H9 (cell line): ENCODE results near the gene LYRM2. TPM values are rescaled to one million over a fixed set of nuclear protein-coding genes. Genes with fewer than 3 reads are reported as not detected.

Source experiments
- DNase-seq: peaks from one replicate; pipeline ENCODE4 v3.0.0-alpha.2; 2017
- H2AFZ ChIP-seq: one replicate; pipeline ENCODE4 v1.6.1; 2013; ENCODE audit warnings: mild to moderate bottlenecking, low read length, control low read depth, moderate library complexity
- H2AK5ac ChIP-seq: 2 replicates; pipeline ENCODE4 v1.6.1; 2013; ENCODE audit warnings: low read length, control low read depth, mixed read lengths; ENCODE audit not compliant: insufficient read length
- H2BK120ac ChIP-seq: one replicate; pipeline ENCODE4 v1.6.1; 2013; ENCODE audit warnings: low read depth, mild to moderate bottlenecking, low read length, control low read depth, inconsistent platforms; ENCODE audit not compliant: poor library complexity, severe bottlenecking
- H2BK12ac ChIP-seq: 2 replicates; pipeline ENCODE4 v1.6.1; 2013; ENCODE audit warnings: low read length, control low read depth, mixed read lengths, low read depth; ENCODE audit not compliant: insufficient read length
- H2BK15ac ChIP-seq: 2 replicates; pipeline ENCODE4 v1.6.1; 2013; ENCODE audit warnings: low read depth, low read length, control low read depth
- H2BK20ac ChIP-seq: one replicate; pipeline ENCODE4 v1.6.1; 2013; ENCODE audit warnings: low read depth, mild to moderate bottlenecking, low read length, control low read depth, inconsistent platforms; ENCODE audit not compliant: poor library complexity, severe bottlenecking
- H2BK5ac ChIP-seq: 2 replicates; pipeline ENCODE4 v1.6.1; 2013; ENCODE audit warnings: low read length, control low read depth, mixed read lengths; ENCODE audit not compliant: insufficient read length
- H3K14ac ChIP-seq: 2 replicates; pipeline ENCODE4 v1.6.1; 2013; ENCODE audit warnings: low read length, control low read depth; ENCODE audit not compliant: insufficient read depth
- H3K18ac ChIP-seq: 2 replicates; pipeline ENCODE4 v1.6.1; 2013; ENCODE audit warnings: low read depth, mild to moderate bottlenecking, mixed read lengths, low read length, control low read depth; ENCODE audit not compliant: insufficient read length
- H3K23ac ChIP-seq: 2 replicates; pipeline ENCODE4 v1.6.1; 2013; ENCODE audit warnings: low read length, control low read depth, mixed read lengths, low read depth; ENCODE audit not compliant: insufficient read length
- H3K23me2 ChIP-seq: 2 replicates; pipeline ENCODE4 v1.6.1; 2013; ENCODE audit warnings: low read depth, mild to moderate bottlenecking, mixed read lengths, low read length, control low read depth; ENCODE audit not compliant: insufficient read length, poor library complexity, severe bottlenecking
- H3K27ac ChIP-seq: 2 replicates; pipeline ENCODE4 v1.5.1; 2013; ENCODE audit warnings: low read length, control low read depth, mixed read lengths, low read depth; ENCODE audit not compliant: insufficient read length
- H3K27me3 ChIP-seq: 2 replicates; pipeline ENCODE4 v1.6.1; 2013; ENCODE audit warnings: low read length, control low read depth, inconsistent platforms; ENCODE audit not compliant: insufficient read depth
- H3K4ac ChIP-seq: 2 replicates; pipeline ENCODE4 v1.6.1; 2013; ENCODE audit warnings: low read depth, mild to moderate bottlenecking, control low read depth, inconsistent platforms, low read length, moderate library complexity
- H3K4me1 ChIP-seq: 2 replicates; pipeline ENCODE4 v1.6.1; 2013; ENCODE audit warnings: low read length, control low read depth, inconsistent platforms; ENCODE audit not compliant: insufficient read depth
- H3K4me2 ChIP-seq: 2 replicates; pipeline ENCODE4 v1.6.1; 2013; ENCODE audit warnings: low read length, control low read depth, mixed read lengths; ENCODE audit not compliant: insufficient read length, insufficient read depth
- H3K56ac ChIP-seq: 2 replicates; pipeline ENCODE4 v1.6.1; 2013; ENCODE audit warnings: low read depth, mild to moderate bottlenecking, mixed read lengths, low read length, control low read depth; ENCODE audit not compliant: insufficient read length
- H3K79me1 ChIP-seq: 2 replicates; pipeline ENCODE4 v1.6.1; 2013; ENCODE audit warnings: low read depth, mild to moderate bottlenecking, moderate library complexity, low read length, control low read depth, inconsistent platforms; ENCODE audit not compliant: insufficient read depth, poor library complexity, severe bottlenecking
- H3K79me2 ChIP-seq: 2 replicates; pipeline ENCODE4 v1.6.1; 2013; ENCODE audit warnings: low read length, control low read depth, inconsistent platforms; ENCODE audit not compliant: insufficient read depth
- H3K9ac ChIP-seq: 2 replicates; pipeline ENCODE4 v1.6.1; 2013; ENCODE audit warnings: low read length, control low read depth, mixed read lengths; ENCODE audit not compliant: insufficient read length; ENCODE audit errors: extremely low read depth
- H3K9me3 ChIP-seq: one replicate; pipeline ENCODE4 v1.6.1; 2013; ENCODE audit warnings: low read depth, low read length, inconsistent platforms; ENCODE audit not compliant: control insufficient read depth
- H3T11ph ChIP-seq: one replicate; pipeline ENCODE4 v1.6.1; 2013; ENCODE audit warnings: mild to moderate bottlenecking, low read length, control low read depth, inconsistent platforms
- H4K20me1 ChIP-seq: one replicate; pipeline ENCODE4 v1.6.1; 2013; ENCODE audit not compliant: control insufficient read depth, insufficient read length, insufficient read depth
- H4K5ac ChIP-seq: 2 replicates; pipeline ENCODE4 v1.6.1; 2013; ENCODE audit warnings: low read depth, mild to moderate bottlenecking, mixed read lengths, low read length, control low read depth; ENCODE audit not compliant: insufficient read length
- H4K8ac ChIP-seq: replicated peaks from 2 replicates; pipeline ENCODE4 v1.6.1; 2013; ENCODE audit warnings: low read length, control low read depth, mixed read lengths, low read depth; ENCODE audit not compliant: insufficient read length
- H4K91ac ChIP-seq: 2 replicates; pipeline ENCODE4 v1.6.1; 2013; ENCODE audit warnings: low read depth, mild to moderate bottlenecking, moderate library complexity, mixed read lengths, low read length, control low read depth; ENCODE audit not compliant: insufficient read length
- H3K27ac Mint-ChIP-seq, 3 experiments: 2 replicates in 2 of 3; 3 replicates in 1 of 3; pipeline ENCODE4 v1.8.0; 2020 to 2021; ENCODE audit warnings: mixed read lengths in 3 of 3, mild to moderate bottlenecking in 1 of 3, moderate library complexity in 1 of 3
- H3K27me3 Mint-ChIP-seq: 2 replicates; pipeline ENCODE4 v1.8.0; 2021; ENCODE audit warnings: low read depth, mild to moderate bottlenecking, moderate library complexity, mixed read lengths
- H3K36me3 Mint-ChIP-seq, 3 experiments: 2 replicates in 2 of 3; 3 replicates in 1 of 3; pipeline ENCODE4 v1.8.0; 2020 to 2021; ENCODE audit warnings: low read depth in 3 of 3, mixed read lengths in 3 of 3; ENCODE audit not compliant: insufficient read depth in 1 of 3
- H3K4me1 Mint-ChIP-seq, 2 experiments: 2 replicates each; pipeline ENCODE4 v1.8.0; 2020; ENCODE audit warnings: mixed read lengths in 2 of 2
- H3K4me3 Mint-ChIP-seq, 2 experiments: 2 replicates in 1 of 2; 3 replicates in 1 of 2; pipeline ENCODE4 v1.8.0; 2020 to 2021; ENCODE audit warnings: mild to moderate bottlenecking in 2 of 2, mixed read lengths in 2 of 2, moderate library complexity in 1 of 2
- H3K9me3 Mint-ChIP-seq, 2 experiments: 2 replicates in 1 of 2; 3 replicates in 1 of 2; pipeline ENCODE4 v1.8.0; 2020; ENCODE audit warnings: mild to moderate bottlenecking in 2 of 2, mixed read lengths in 2 of 2, moderate library complexity in 1 of 2
- WGBS: extraction: QIAGEN DNeasy Blood & Tissue Kit; methylation state at CpG from one replicate; pipeline ENCODE4 v1.1.7; 2013; ENCODE audit warnings: missing lambda C conversion rate, low lambda C conversion rate, mixed read lengths; ENCODE audit not compliant: insufficient read length; ENCODE audit errors: extremely low coverage; 5-methylcytosine and 5-hydroxymethylcytosine counted together
- total RNA-seq: library from RNA; stranded (reverse); gene quantifications from 2 replicates; pipeline ENCODE4 v1.2.1, GENCODE V29; 2021
- TF ChIP-seq, protein P1 (sequence below): fragments of 200-600 bp; sonication (generic); conservative IDR thresholded peaks from 3 replicates; pipeline ENCODE4 v1.8.0; 2021; ENCODE audit warnings: antibody characterized with exemption, mild to moderate bottlenecking

LYRM2 gene
- total RNA-seq, 1 experiment from 2014 or later: 29.8 TPM

DNA sequence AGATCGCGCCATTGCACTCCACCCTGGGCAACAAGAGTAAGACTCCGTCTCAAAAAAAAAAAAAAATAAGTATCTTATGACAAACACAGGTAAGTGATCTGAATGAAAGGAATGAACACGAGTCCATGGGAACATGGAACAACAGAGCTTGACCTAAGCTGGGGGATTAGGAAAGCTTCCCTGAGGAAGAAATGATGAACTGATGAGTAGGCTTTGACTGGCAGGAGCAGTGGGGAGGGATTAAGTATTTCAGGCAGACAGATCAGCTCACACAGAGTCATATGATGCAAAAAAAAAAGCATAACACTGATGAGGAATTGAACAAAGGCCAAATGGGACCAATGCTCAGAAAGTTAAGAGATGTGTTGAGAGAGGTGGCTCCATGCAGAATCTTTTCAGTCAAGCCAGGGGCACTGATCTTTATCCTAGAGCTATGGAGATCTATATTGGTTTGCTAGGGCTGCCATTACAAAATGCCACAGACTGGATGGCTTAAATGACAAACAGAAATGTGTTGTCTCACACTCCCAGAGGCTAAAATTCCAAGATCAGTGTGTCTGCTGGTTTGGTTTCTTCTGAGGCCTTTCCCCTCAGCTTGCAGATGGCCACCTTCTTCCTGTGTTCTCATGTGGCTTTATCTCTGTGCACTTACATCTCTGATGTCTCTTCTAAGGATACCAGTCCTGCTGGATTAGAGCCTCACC lies 120.0 kb downstream of the LYRM2 start:
- H3K23me2 ChIP-seq: no peaks in the 10 kb centered on the region
- no peaks in the 10 kb centered on the region for H3K9me3 Mint-ChIP-seq
- no peak overlapping the region for H3K9ac ChIP-seq

More for the DNA sequence above, 120.0 kb downstream of the LYRM2 start:
- Histone ChIP-seq H4K91ac (no peak overlapping the region), H2AFZ (no peak overlapping the region), H2BK12ac (no peak overlapping the region), H3K4me1 (no peaks in the 10 kb centered on the region), H2AK5ac (no peak overlapping the region), H3K9me3 (no peaks in the 10 kb centered on the region), H3K27me3 (no peaks in the 10 kb centered on the region), H4K20me1 (no peaks in the 10 kb centered on the region), H3K4me2 (no peak overlapping the region), H3K27ac (no peak overlapping the region), H3K23ac (no peak overlapping the region), H2BK120ac (no peak overlapping the region), H4K8ac (no peak overlapping the region), H3K56ac (no peak overlapping the region), H2BK20ac (no peak overlapping the region), H3K79me2 (no peaks in the 10 kb centered on the region), H3K4ac (no peak overlapping the region), H3K14ac (no peak overlapping the region), H3T11ph (no peak overlapping the region), H2BK5ac (no peak overlapping the region), H3K79me1 (no peaks in the 10 kb centered on the region), H4K5ac (no peak overlapping the region), H3K18ac (no peak overlapping the region), H2BK15ac (no peak overlapping the region)
- no CpG with 5 or more reads among the region's 4 CpGs for WGBS
- DNase-seq: no peak
- H3K27ac Mint-ChIP-seq: no peak overlapping the region
- no peaks in the 10 kb centered on the region; a peak in 1 of 4 replicates for H3K4me1 Mint-ChIP-seq
- TF ChIP-seq, protein P1, sequence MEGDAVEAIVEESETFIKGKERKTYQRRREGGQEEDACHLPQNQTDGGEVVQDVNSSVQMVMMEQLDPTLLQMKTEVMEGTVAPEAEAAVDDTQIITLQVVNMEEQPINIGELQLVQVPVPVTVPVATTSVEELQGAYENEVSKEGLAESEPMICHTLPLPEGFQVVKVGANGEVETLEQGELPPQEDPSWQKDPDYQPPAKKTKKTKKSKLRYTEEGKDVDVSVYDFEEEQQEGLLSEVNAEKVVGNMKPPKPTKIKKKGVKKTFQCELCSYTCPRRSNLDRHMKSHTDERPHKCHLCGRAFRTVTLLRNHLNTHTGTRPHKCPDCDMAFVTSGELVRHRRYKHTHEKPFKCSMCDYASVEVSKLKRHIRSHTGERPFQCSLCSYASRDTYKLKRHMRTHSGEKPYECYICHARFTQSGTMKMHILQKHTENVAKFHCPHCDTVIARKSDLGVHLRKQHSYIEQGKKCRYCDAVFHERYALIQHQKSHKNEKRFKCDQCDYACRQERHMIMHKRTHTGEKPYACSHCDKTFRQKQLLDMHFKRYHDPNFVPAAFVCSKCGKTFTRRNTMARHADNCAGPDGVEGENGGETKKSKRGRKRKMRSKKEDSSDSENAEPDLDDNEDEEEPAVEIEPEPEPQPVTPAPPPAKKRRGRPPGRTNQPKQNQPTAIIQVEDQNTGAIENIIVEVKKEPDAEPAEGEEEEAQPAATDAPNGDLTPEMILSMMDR: no peak
- no peaks in the 10 kb centered on the region; the same call in 1 of the 2 replicates for H3K27me3 Mint-ChIP-seq
- H3K36me3 Mint-ChIP-seq: no peaks in the 10 kb centered on the region
- no peak overlapping the region for H3K4me3 Mint-ChIP-seq

Other genes with a start within 250 kb of the LYRM2 start
- gene RRAGD, start 226.5 kb downstream of the LYRM2 start, total RNA-seq: 8.3 and 10.6 TPM in 2 replicates
- gene ANKRD6, start 205.6 kb downstream of the LYRM2 start, total RNA-seq: 5.4 and 5.6 TPM in 2 replicates
- 110 and 117 TPM in 2 replicates for gene MDN1, start 181.0 kb upstream of the LYRM2 start, total RNA-seq
- 32.6 and 33.6 TPM in 2 replicates for gene CASP8AP2, start 191.1 kb upstream of the LYRM2 start, total RNA-seq